GM19452 (cell line): ENCODE measurements around the gene CAPN3.

Source experiments
- ATAC-seq: cut with Tn5 transposase; IDR thresholded peaks from one replicate; pipeline ENCODE4 v1.9.1; 2021; ENCODE audit not compliant: unreplicated experiment

Gene CAPN3

DNA sequence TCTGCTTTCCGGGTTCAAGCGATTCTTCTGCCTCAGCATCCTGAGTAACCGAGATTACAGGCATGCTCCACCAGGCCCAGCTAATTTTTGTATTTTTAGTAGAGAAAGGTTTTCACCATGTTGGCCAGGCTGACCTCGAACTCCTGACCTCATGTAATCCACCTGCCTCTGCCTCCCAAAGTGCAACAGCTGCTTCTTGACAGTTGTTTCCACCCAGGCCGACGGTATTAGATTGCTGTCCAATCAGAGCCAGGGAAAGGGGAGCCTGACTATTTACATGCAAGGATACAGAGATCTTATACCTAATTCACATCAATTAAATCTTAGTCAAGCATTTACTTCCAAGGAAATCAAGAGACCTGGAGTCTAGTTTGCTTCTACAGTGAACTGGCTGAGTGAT, 4.0 kb upstream of the CAPN3 start:
- no peak for ATAC-seq

DNA sequence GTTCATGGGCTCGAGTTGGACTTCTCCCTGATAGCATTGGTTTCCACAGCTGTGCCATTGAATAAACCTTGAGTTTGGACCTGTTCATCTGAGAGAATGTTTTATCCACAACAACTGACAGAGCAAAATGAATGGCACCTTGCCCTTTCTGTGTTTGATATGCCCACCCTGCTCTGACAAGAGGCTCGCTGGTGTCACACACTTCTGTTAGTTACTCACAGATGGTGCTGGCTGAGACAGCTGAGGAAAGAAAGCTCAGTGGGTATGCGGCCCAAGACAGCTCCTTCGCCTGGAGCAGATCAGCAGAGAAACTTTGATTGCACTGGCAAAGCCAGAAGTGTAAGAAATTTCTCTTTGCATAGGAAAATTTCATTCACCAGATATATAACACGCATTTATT, 2.5 kb upstream of the CAPN3 start:
- ATAC-seq = no peak

DNA sequence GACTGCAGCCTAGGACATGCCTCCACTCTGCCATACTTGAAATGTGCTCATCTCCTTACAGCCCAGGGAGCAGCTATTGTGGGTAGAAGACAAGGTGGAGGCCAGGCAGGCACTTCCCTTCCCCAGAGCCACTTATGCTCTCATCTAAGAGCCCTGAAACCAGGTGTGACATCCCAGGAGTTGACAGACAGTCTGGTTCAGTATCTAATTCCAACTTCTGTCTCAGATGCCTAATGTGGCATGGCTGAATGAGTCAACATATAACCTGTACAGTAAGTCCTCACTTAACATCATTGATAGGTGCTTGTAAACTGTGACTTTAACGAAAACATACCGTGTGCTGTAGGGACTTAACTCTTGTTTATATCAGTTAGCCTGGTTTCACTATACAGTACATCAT, 1.2 kb upstream of the CAPN3 start:
- no peak for ATAC-seq

DNA sequence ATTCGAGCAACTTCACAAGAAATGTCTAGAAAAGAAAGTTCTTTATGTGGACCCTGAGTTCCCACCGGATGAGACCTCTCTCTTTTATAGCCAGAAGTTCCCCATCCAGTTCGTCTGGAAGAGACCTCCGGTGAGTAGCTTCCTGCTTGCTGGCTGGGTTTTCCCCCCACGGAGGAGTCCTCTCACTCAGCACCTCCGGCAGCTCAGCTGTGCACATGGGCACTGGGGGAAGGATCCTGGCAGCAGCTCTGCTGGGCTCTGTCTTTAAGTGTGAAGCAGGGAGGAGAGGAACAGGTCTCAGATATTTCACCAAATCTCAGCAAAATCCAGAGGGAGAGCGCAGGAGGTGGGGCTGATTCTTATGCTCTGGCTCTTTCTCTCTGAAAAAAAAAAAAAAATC, 684 bp downstream of the CAPN3 start:
- ATAC-seq = no peak

GRCh38 chr15:42360535-42361112, 1.3 kb downstream of the CAPN3 start:
- ATAC-seq = no peak

DNA sequence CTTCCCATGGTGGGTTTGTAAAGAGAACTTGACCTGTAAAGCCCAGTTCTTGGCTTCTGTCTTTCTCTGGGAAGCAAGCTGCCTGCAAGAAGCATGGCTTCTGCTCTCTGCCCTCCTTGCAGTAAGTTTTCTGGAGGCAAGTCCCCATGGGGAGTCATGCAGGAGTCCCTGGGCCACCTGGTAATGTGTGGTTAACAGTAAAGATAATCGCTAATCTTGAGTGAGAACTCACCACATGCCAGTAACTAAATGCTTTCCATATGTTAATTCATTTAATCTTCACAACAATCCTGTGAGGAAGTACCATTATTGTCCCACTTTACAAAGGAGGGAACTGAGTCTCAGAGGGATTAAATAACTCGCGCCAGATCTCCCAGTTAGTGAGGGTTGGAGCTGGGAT, 4.2 kb downstream of the CAPN3 start:
- no peak for ATAC-seq

DNA sequence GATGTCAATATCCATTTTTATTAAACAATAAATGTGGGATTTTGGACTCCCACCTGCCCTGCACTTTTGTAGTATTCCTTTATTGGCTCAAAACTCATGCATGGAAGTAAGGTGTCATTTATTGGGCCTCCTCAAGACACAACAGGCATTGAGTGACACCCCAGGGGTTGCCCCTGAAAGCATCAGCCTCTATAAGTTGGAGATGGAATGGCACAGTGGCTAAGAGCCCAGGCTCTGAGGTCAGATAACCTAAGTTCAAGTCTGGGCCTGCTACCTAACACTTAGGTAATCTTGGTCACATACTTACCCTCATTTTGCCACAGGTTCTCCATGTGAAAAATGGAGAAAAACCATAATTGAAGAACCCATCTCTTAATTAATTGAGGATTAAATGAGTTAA, 4.6 kb downstream of the CAPN3 start:
- no peak for ATAC-seq

GRCh38 chr15:42364529-42364928, 5.2 kb downstream of the CAPN3 start:
- ATAC-seq = no peak

DNA sequence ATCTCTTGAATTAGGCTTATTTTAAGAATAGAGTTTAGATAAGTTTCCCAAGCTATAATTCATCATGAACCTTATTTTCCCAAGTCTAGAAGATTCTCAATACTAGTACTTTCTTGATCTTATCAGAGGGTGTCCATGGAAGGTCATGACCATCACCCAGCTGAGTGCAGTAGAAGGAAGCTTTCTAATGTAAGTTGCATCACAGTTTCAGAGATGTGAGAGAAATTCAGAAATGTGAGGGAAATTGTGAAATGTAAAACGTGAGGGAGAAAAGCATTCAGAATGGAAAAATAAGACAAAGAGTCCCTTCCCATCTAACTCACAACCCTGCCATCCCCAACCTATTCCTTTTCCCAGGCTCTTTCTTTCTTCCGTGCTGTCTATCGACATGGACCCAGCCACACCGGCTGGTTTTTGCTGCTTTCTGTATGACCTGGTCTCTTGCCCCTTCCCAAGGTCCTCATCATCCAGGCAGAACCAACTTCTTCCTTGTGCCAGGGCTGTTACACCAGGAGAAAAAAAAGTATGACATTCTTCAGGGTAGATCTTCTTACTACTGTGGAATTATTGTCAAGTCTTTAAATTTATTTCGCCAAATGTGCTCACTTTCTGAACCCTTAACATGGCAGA, 6.7 kb downstream of the CAPN3 start:
- no peak for ATAC-seq

- ATAC-seq = no peak
Observed at GRCh38 chr15:42367041-42367440, 7.7 kb downstream of the CAPN3 start.

DNA sequence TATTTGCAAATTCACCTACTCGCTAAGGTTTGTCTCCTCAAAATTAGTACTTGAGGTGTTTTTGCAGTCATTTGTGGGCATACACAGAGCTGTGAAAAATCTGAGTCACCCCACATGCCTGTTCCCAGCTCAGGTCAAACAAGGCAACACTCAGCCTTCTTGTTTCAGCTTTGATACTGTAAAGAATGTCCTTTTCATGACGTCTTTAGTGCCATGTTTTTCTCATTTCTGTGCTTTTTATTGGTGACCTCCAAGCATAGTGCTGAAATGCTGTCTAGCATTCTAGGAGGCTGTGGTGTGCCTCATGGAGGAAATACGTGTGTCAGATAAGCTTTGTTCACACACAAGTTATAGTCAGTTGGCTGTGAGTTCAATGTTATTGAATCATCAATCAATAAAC, 8.8 kb downstream of the CAPN3 start:
- no peak for ATAC-seq

- ATAC-seq = no peak
Observed at GRCh38 chr15:42371096-42371495, 11.8 kb downstream of the CAPN3 start.

DNA sequence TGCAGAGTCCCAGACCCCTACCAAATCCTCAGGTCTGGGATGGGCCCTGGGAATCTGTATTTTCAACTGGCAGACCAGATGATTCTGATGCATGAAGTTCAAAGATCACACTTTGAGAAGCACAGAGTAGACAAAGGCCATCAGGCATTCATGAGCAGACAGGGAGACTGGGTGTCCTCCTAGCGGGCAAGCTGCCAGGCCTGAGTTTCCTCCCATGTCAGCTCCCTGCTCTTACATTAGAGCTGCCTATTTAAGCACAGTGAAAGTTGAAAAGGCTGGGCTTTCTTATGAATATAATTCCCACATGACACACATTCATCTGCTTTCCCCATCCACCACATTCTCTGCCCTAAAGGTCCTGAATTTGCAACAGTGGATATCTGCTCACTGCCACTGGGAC, 14.0 kb downstream of the CAPN3 start:
- ATAC-seq = no peak

DNA sequence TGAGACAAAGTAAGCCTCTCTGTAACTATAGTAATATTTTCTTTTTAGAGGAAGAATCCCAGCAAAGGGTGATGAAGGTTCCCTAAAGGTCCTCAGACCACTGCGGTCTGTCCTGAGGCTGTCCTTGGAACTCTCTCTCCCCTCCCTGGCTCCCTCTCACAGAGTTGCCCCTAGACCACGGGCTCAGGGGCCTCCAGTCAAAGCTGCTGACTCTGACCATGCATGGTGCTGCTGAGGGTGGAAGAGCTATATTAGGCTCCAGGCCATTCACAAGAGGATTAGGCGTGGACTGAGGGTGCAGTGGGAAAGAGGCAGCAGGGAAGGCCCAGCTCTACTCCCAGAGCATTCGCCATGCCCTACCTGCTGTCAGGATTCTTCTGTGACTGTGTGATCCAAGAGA, 14.6 kb downstream of the CAPN3 start:
- ATAC-seq = no peak

DNA sequence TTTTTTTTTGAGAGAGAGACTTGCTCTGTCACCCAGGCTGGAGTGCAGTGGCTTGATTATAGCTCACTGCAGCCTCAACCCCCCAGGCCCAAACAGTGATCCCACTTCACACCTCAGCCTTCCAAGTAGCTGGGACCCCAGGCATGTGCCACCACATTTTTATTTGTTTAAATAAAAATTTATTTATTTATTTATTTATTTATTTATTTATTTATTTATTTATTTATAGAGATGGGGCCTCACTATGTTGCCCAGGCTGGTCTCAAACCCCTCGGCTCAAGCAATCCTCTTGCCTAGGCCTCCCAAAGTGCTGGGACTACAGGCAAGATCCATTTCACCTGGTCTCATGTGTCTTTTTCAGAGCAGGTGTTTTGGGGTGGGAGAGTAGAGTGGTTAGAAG, 15.5 kb downstream of the CAPN3 start:
- ATAC-seq = no peak

DNA sequence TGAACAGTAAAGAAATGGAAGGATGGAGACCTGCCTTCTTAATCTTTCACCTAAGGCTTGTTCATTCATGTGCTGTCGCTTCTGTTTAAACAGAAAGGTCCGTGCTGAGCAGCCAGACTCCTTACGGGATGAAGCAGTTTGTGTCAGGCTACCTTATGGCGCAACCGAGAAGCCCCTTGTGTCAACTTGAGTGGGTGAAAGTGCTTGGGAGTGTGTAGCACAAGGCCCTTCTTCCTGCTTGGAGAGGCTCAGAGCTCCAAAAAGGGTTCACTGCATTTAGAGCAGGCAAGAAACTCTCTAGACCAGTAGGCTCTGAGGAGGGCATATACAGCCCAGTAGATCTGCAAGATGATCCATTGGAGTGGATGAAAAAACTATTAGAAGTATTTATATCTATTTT, 16.0 kb downstream of the CAPN3 start:
- ATAC-seq = no peak

- ATAC-seq = no peak
Observed at GRCh38 chr15:42375941-42376340, 16.6 kb downstream of the CAPN3 start.

DNA sequence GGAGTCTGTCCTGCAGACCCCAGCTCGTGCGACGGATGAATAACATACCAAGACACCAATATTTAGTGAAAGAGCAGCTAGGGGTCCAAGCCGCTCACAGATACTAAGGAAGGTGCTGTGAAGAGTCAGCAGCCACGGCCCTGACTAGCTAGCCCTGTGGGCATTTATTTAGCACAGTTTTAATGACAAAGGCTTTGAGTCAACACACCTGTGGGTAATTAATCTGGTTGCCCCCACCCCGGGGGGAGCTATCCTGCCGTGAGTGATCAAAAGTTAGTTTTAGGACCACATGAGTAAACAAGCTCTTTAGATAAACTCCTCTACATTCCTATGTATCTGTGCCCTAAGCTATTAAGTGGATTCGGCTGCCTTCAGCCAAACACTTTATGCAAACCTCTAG, 18.7 kb downstream of the CAPN3 start:
- no peak for ATAC-seq

DNA sequence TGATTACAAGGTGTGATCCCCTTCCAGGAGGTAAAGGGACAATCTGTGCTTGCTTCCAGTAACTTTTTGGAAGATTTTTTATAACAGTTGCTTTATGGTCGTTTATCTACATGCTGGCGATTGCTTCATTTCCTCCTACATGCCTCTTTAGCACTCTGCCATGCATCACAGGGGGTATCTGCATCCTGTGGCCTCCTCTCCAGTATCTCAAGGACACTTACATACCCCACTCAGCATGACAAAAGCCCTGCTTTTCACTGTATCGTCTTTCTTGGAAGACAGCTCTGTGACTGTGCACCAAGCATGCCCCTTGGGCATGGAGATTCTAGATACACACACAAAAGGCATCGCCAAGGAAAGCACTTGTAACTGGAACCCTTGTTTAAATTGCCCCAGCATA, 25.3 kb downstream of the CAPN3 start:
- ATAC-seq = no peak

GRCh38 chr15:42385206-42385979, 26.1 kb downstream of the CAPN3 start:
- no peak for ATAC-seq

- no peak for ATAC-seq
Observed at GRCh38 chr15:42385980-42386700, 26.8 kb downstream of the CAPN3 start.

GRCh38 chr15:42387603-42388002, 28.3 kb downstream of the CAPN3 start:
- no peak for ATAC-seq
